C4-2B (cell line): Measurements from ENCODE around the gene CD58.
A peak's percentile ranks its signal among the peaks of the same experiment; 100 is the strongest.

Experiments
- H3K27ac ChIP-seq: fragments of 450-650 bp; 2 replicates; pipeline ENCODE4 v1.5.1; 2017
- ZFX ChIP-seq: fragments of 450-650 bp; IDR thresholded peaks from 2 replicates; pipeline ENCODE4 v1.6.1; 2017
- TF ChIP-seq, protein P1 (sequence below): fragments of 450-650 bp; conservative IDR thresholded peaks from 2 replicates; pipeline ENCODE4 v1.5.1; 2017; ENCODE audit warnings: mild to moderate bottlenecking

The CD58 gene

DNA sequence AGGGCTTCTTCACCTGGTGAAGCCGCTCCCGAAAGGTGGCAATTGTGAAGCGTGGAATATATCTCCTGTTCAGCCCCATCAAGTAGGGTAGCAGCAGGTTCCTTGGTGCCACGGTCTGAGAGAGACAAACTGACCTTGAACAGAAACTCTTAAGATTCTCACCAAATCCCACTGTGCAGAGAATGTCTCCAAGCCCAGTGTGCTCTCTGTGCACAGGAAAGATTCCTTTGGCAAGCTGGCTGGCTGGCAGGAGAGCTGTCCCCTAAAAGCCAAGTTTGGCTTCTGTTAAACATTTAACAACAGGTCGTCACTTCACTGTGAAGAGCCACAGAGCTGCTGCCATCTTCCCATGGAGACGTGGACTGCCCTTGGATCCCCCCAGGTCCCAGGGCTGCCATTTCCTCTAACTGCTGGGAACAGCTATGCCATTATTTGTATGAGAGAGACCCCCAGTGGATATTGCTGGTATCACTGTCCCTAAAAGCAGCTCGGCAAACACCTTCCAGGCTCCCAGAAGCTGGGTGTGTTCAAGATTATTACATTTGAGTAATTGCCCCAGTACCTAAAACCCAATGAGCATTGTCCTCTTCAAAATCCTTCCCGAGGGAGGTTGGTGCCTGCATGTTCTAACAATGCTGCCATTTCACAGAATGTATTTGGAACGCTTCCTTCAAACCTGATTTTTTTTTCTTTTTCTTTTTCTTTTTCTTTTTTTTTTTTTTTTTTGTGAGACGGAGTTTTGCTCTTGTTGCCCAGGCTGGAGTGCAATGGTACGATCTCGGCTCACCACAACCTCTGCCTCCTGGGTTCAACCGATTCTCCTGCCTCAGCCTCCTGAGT is 71.8 kb downstream of the CD58 start:
- peak overlapping the region; percentile 7; the same call in 1 of the 2 replicates for H3K27ac ChIP-seq
- TF ChIP-seq ZFX: no peak
- TF ChIP-seq, protein P1, sequence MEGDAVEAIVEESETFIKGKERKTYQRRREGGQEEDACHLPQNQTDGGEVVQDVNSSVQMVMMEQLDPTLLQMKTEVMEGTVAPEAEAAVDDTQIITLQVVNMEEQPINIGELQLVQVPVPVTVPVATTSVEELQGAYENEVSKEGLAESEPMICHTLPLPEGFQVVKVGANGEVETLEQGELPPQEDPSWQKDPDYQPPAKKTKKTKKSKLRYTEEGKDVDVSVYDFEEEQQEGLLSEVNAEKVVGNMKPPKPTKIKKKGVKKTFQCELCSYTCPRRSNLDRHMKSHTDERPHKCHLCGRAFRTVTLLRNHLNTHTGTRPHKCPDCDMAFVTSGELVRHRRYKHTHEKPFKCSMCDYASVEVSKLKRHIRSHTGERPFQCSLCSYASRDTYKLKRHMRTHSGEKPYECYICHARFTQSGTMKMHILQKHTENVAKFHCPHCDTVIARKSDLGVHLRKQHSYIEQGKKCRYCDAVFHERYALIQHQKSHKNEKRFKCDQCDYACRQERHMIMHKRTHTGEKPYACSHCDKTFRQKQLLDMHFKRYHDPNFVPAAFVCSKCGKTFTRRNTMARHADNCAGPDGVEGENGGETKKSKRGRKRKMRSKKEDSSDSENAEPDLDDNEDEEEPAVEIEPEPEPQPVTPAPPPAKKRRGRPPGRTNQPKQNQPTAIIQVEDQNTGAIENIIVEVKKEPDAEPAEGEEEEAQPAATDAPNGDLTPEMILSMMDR: peak; percentile 91

DNA sequence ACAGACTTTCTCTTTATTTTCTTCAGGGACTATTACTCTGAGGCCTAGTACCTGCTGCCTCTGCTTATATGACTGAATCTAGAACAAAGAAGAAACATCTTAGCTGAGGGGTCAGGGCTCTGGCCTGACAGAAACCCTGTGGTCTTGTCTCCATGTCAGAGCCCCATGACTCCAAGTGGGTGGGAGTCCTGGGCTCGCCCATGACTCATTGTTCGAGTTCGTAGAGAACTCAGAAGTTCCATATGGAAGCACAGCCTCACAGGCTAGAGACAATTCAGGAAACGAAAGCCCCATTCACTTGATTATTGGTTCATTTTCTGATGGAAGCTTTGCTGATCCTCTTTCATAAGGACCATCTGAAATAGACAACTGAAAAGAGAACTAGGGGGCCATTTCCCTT is 73.2 kb downstream of the CD58 start:
- no peak overlapping the region for H3K27ac ChIP-seq
- no peak for TF ChIP-seq ZFX
- TF ChIP-seq, protein P1: no peak

DNA sequence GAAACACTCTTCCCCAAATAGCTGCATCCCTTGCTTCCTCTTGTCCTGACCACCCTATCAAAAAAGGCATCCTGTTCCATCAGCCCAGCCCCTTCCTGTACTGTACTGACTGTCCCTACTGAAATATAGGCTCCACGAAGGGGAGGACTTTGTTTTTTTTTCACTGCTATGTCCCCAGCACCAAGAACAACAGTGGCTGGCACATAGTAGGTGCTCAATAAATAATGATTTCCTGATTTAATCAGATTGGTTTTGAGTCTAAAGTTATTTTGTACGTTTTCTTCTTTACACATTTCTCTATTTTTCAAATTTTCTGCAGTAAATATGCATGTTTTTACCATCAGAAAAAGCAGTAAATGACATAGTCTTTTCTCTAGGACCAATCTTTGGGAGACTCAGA is 73.9 kb downstream of the CD58 start:
- H3K27ac ChIP-seq: no peak overlapping the region
- no peak for TF ChIP-seq ZFX
- TF ChIP-seq, protein P1: no peak

DNA sequence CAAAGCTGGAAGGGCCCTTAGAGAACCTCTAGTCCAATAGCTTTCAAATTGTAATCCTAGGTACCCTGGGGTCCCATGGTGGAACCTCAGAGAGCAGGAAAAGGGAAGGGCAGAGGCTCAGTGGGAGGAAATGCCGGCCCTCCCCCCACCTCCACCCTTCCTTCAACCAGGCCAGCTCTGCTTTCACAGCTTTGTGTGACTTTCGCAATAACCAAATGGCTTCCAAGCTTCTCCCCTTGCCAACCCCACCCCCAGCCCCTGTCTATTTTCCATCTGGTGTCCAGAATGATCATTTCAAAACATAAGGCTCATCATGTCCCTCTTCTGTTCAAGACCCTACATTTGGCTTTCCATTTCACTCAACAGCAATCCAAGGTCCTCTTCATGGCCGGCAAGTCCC is 74.4 kb downstream of the CD58 start:
- H3K27ac ChIP-seq: no peak overlapping the region
- TF ChIP-seq, protein P1: no peak
- no peak for TF ChIP-seq ZFX

DNA sequence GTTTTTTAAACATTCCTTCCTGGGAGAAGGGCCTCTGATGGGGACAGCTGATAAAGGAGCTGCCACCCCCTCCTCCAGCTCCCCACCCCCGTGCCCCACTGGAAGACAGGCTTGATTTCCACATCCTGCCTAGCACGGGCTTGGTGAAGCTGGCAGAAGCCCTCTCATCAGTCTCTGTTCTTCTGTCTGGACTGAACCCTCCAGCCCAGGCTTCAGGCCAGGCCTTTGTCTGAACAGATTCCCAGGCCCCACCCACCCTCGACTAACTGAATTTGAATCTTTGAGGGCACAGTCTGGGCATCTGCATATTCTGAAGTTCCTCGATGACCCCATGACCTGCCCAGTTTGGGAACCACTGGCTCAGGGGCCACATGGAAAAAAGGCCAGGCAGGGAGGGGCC is 75.3 kb downstream of the CD58 start:
- TF ChIP-seq ZFX: no peak
- TF ChIP-seq, protein P1: no peak
- no peak overlapping the region for H3K27ac ChIP-seq

DNA sequence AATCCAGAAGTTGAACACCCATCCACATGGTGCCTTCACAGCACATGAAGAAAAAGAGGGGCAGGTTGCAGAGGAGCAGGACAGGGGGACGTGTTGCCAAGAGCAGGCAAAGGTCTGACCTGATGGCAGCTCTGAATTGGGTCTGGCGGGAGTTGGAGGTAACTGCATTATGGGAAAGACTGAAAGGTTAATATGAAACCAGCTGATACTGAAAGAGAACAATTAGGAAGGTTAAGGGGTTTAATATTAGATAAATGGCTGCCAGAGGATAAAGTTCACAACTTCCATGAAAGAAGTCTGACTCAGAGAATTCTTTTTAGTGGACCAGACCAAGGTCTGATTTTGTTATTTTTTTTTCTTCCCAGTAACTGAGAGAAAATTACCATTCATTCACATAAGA is 76.1 kb downstream of the CD58 start:
- no peak for TF ChIP-seq ZFX
- TF ChIP-seq, protein P1: no peak
- H3K27ac ChIP-seq: no peak overlapping the region

DNA sequence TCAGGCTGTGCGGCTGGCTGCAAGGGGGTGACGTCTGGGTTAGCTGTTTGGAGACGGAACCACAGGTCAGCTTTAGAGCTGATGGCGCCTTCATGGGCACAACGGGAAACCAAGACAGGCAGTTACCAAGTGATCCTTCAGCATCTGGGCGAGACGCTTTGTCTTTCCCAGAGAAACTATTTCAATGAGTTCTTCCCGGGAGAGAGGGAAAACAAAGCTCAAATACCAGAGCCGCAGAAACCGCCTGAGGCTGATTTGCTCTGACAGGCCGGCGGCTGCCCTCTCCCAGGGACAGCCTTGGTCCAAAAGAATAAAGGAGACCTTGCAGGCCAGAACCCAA is 76.5 kb downstream of the CD58 start:
- no peak for TF ChIP-seq ZFX
- TF ChIP-seq, protein P1: no peak
- H3K27ac ChIP-seq: no peak overlapping the region
